H9 (cell line): ENCODE measurements around the gene KIF24. TPM values are rescaled to one million over a fixed set of nuclear protein-coding genes. Genes with fewer than 3 reads are reported as not detected.

Source experiments
- DNase-seq: peaks from one replicate; pipeline ENCODE4 v3.0.0-alpha.2; 2017
- H2AFZ ChIP-seq: one replicate; pipeline ENCODE4 v1.6.1; 2013; ENCODE audit warnings: mild to moderate bottlenecking, low read length, control low read depth, moderate library complexity
- H2AK5ac ChIP-seq: 2 replicates; pipeline ENCODE4 v1.6.1; 2013; ENCODE audit warnings: low read length, control low read depth, mixed read lengths; ENCODE audit not compliant: insufficient read length
- H2BK120ac ChIP-seq: one replicate; pipeline ENCODE4 v1.6.1; 2013; ENCODE audit warnings: low read depth, mild to moderate bottlenecking, low read length, control low read depth, inconsistent platforms; ENCODE audit not compliant: poor library complexity, severe bottlenecking
- H2BK12ac ChIP-seq: 2 replicates; pipeline ENCODE4 v1.6.1; 2013; ENCODE audit warnings: low read length, control low read depth, mixed read lengths, low read depth; ENCODE audit not compliant: insufficient read length
- H2BK15ac ChIP-seq: 2 replicates; pipeline ENCODE4 v1.6.1; 2013; ENCODE audit warnings: low read depth, low read length, control low read depth
- H2BK20ac ChIP-seq: one replicate; pipeline ENCODE4 v1.6.1; 2013; ENCODE audit warnings: low read depth, mild to moderate bottlenecking, low read length, control low read depth, inconsistent platforms; ENCODE audit not compliant: poor library complexity, severe bottlenecking
- H2BK5ac ChIP-seq: 2 replicates; pipeline ENCODE4 v1.6.1; 2013; ENCODE audit warnings: low read length, control low read depth, mixed read lengths; ENCODE audit not compliant: insufficient read length
- H3K14ac ChIP-seq: 2 replicates; pipeline ENCODE4 v1.6.1; 2013; ENCODE audit warnings: low read length, control low read depth; ENCODE audit not compliant: insufficient read depth
- H3K18ac ChIP-seq: 2 replicates; pipeline ENCODE4 v1.6.1; 2013; ENCODE audit warnings: low read depth, mild to moderate bottlenecking, mixed read lengths, low read length, control low read depth; ENCODE audit not compliant: insufficient read length
- H3K23ac ChIP-seq: 2 replicates; pipeline ENCODE4 v1.6.1; 2013; ENCODE audit warnings: low read length, control low read depth, mixed read lengths, low read depth; ENCODE audit not compliant: insufficient read length
- H3K23me2 ChIP-seq: 2 replicates; pipeline ENCODE4 v1.6.1; 2013; ENCODE audit warnings: low read depth, mild to moderate bottlenecking, mixed read lengths, low read length, control low read depth; ENCODE audit not compliant: insufficient read length, poor library complexity, severe bottlenecking
- H3K27ac ChIP-seq: 2 replicates; pipeline ENCODE4 v1.5.1; 2013; ENCODE audit warnings: low read length, control low read depth, mixed read lengths, low read depth; ENCODE audit not compliant: insufficient read length
- H3K27me3 ChIP-seq: 2 replicates; pipeline ENCODE4 v1.6.1; 2013; ENCODE audit warnings: low read length, control low read depth, inconsistent platforms; ENCODE audit not compliant: insufficient read depth
- H3K4ac ChIP-seq: 2 replicates; pipeline ENCODE4 v1.6.1; 2013; ENCODE audit warnings: low read depth, mild to moderate bottlenecking, control low read depth, inconsistent platforms, low read length, moderate library complexity
- H3K4me1 ChIP-seq: 2 replicates; pipeline ENCODE4 v1.6.1; 2013; ENCODE audit warnings: low read length, control low read depth, inconsistent platforms; ENCODE audit not compliant: insufficient read depth
- H3K4me2 ChIP-seq: 2 replicates; pipeline ENCODE4 v1.6.1; 2013; ENCODE audit warnings: low read length, control low read depth, mixed read lengths; ENCODE audit not compliant: insufficient read length, insufficient read depth
- H3K56ac ChIP-seq: 2 replicates; pipeline ENCODE4 v1.6.1; 2013; ENCODE audit warnings: low read depth, mild to moderate bottlenecking, mixed read lengths, low read length, control low read depth; ENCODE audit not compliant: insufficient read length
- H3K79me1 ChIP-seq: 2 replicates; pipeline ENCODE4 v1.6.1; 2013; ENCODE audit warnings: low read depth, mild to moderate bottlenecking, moderate library complexity, low read length, control low read depth, inconsistent platforms; ENCODE audit not compliant: insufficient read depth, poor library complexity, severe bottlenecking
- H3K79me2 ChIP-seq: 2 replicates; pipeline ENCODE4 v1.6.1; 2013; ENCODE audit warnings: low read length, control low read depth, inconsistent platforms; ENCODE audit not compliant: insufficient read depth
- H3K9ac ChIP-seq: 2 replicates; pipeline ENCODE4 v1.6.1; 2013; ENCODE audit warnings: low read length, control low read depth, mixed read lengths; ENCODE audit not compliant: insufficient read length; ENCODE audit errors: extremely low read depth
- H3K9me3 ChIP-seq: one replicate; pipeline ENCODE4 v1.6.1; 2013; ENCODE audit warnings: low read depth, low read length, inconsistent platforms; ENCODE audit not compliant: control insufficient read depth
- H3T11ph ChIP-seq: one replicate; pipeline ENCODE4 v1.6.1; 2013; ENCODE audit warnings: mild to moderate bottlenecking, low read length, control low read depth, inconsistent platforms
- H4K20me1 ChIP-seq: one replicate; pipeline ENCODE4 v1.6.1; 2013; ENCODE audit not compliant: control insufficient read depth, insufficient read length, insufficient read depth
- H4K5ac ChIP-seq: 2 replicates; pipeline ENCODE4 v1.6.1; 2013; ENCODE audit warnings: low read depth, mild to moderate bottlenecking, mixed read lengths, low read length, control low read depth; ENCODE audit not compliant: insufficient read length
- H4K8ac ChIP-seq: replicated peaks from 2 replicates; pipeline ENCODE4 v1.6.1; 2013; ENCODE audit warnings: low read length, control low read depth, mixed read lengths, low read depth; ENCODE audit not compliant: insufficient read length
- H4K91ac ChIP-seq: 2 replicates; pipeline ENCODE4 v1.6.1; 2013; ENCODE audit warnings: low read depth, mild to moderate bottlenecking, moderate library complexity, mixed read lengths, low read length, control low read depth; ENCODE audit not compliant: insufficient read length
- H3K27ac Mint-ChIP-seq, 3 experiments: 2 replicates in 2 of 3; 3 replicates in 1 of 3; pipeline ENCODE4 v1.8.0; 2020 to 2021; ENCODE audit warnings: mixed read lengths in 3 of 3, mild to moderate bottlenecking in 1 of 3, moderate library complexity in 1 of 3
- H3K27me3 Mint-ChIP-seq: 2 replicates; pipeline ENCODE4 v1.8.0; 2021; ENCODE audit warnings: low read depth, mild to moderate bottlenecking, moderate library complexity, mixed read lengths
- H3K36me3 Mint-ChIP-seq, 3 experiments: 2 replicates in 2 of 3; 3 replicates in 1 of 3; pipeline ENCODE4 v1.8.0; 2020 to 2021; ENCODE audit warnings: low read depth in 3 of 3, mixed read lengths in 3 of 3; ENCODE audit not compliant: insufficient read depth in 1 of 3
- H3K4me1 Mint-ChIP-seq, 2 experiments: 2 replicates each; pipeline ENCODE4 v1.8.0; 2020; ENCODE audit warnings: mixed read lengths in 2 of 2
- H3K4me3 Mint-ChIP-seq, 2 experiments: 2 replicates in 1 of 2; 3 replicates in 1 of 2; pipeline ENCODE4 v1.8.0; 2020 to 2021; ENCODE audit warnings: mild to moderate bottlenecking in 2 of 2, mixed read lengths in 2 of 2, moderate library complexity in 1 of 2
- H3K9me3 Mint-ChIP-seq, 2 experiments: 2 replicates in 1 of 2; 3 replicates in 1 of 2; pipeline ENCODE4 v1.8.0; 2020; ENCODE audit warnings: mild to moderate bottlenecking in 2 of 2, mixed read lengths in 2 of 2, moderate library complexity in 1 of 2
- WGBS: extraction: QIAGEN DNeasy Blood & Tissue Kit; methylation state at CpG from one replicate; pipeline ENCODE4 v1.1.7; 2013; ENCODE audit warnings: missing lambda C conversion rate, low lambda C conversion rate, mixed read lengths; ENCODE audit not compliant: insufficient read length; ENCODE audit errors: extremely low coverage; 5-methylcytosine and 5-hydroxymethylcytosine counted together
- total RNA-seq: library from RNA; stranded (reverse); gene quantifications from 2 replicates; pipeline ENCODE4 v1.2.1, GENCODE V29; 2021
- TF ChIP-seq, protein P1 (sequence below): fragments of 200-600 bp; sonication (generic); conservative IDR thresholded peaks from 3 replicates; pipeline ENCODE4 v1.8.0; 2021; ENCODE audit warnings: antibody characterized with exemption, mild to moderate bottlenecking

Gene KIF24
- total RNA-seq, 1 experiment from 2014 or later, result 4.0 TPM

DNA sequence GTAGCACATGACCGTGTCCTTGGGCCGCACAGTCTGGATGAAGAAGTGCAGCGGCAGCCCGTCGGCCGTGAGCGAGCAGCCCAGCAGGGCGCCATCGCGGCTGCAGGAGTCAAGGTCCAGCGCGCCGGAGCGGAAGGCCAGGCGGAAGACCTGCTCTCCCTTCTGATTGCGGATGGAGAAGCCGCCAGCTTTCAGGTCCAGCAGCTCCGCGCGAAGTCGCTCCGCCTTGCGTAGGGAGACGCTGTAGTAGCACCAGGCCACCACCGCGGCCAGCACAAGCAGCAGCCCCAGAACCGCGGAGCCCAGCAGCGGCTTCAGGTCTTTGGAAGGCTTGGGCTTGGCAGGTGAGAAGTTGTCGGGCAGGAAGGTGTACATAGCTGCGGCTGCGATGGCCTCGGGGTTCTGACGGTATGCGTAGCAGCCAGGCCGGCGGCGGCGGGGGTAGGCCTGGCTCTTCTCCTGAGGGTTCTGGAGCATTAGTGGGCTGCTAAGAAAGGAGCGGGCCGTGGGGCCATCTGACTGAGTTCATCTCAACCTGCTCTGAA, 43.5 kb upstream of the KIF24 start:
- peak; percentile 62 for DNase-seq
- no CpG with 5 or more reads among the region's 41 CpGs for WGBS
- H3K9me3 Mint-ChIP-seq, result peaks cover 7 to 12% of the 10 kb centered on the region in 2 experiments; a peak in 4 of 5 replicates
- no peak overlapping the region for H2BK120ac ChIP-seq
- no peaks in the 10 kb centered on the region for H3K79me2 ChIP-seq
- no peak overlapping the region for H2BK5ac ChIP-seq
- no peak overlapping the region for H3K14ac ChIP-seq
- H3K79me1 ChIP-seq, result no peaks in the 10 kb centered on the region
- H3K4me1 ChIP-seq, result 0 out of 2 replicates have a peak, but pooled peaks cover 4% of the 10 kb centered on the region
- peaks cover 13% of the 10 kb centered on the region for H3K23me2 ChIP-seq
- no peak overlapping the region for H3K56ac ChIP-seq
- H3K18ac ChIP-seq, result no peak overlapping the region
- H3K9me3 ChIP-seq, result no peaks in the 10 kb centered on the region
- peaks cover 4% of the 10 kb centered on the region for H3K27me3 Mint-ChIP-seq
- H2BK12ac ChIP-seq, result no peak overlapping the region
- peaks cover 36 to 40% (median 38%) of the 10 kb centered on the region in 3 experiments for H3K36me3 Mint-ChIP-seq
- no peaks in the 10 kb centered on the region for H4K20me1 ChIP-seq
- no peak overlapping the region for H4K91ac ChIP-seq
- no peak overlapping the region for H2AFZ ChIP-seq
- no peak overlapping the region for H2BK15ac ChIP-seq
- H3K9ac ChIP-seq, result no peak overlapping the region
- H3K4me1 Mint-ChIP-seq, result peaks cover 16 to 24% of the 10 kb centered on the region in 2 experiments
- no peak overlapping the region for H3K4ac ChIP-seq
- no peak overlapping the region for H2AK5ac ChIP-seq
- no peak overlapping the region for H3K27ac ChIP-seq
- no peak overlapping the region for H3T11ph ChIP-seq
- H4K5ac ChIP-seq, result no peak overlapping the region
- H3K4me3 Mint-ChIP-seq, result no peak overlapping the region
- no peak overlapping the region for H3K4me2 ChIP-seq
- H3K23ac ChIP-seq, result no peak overlapping the region
- TF ChIP-seq, protein P1, sequence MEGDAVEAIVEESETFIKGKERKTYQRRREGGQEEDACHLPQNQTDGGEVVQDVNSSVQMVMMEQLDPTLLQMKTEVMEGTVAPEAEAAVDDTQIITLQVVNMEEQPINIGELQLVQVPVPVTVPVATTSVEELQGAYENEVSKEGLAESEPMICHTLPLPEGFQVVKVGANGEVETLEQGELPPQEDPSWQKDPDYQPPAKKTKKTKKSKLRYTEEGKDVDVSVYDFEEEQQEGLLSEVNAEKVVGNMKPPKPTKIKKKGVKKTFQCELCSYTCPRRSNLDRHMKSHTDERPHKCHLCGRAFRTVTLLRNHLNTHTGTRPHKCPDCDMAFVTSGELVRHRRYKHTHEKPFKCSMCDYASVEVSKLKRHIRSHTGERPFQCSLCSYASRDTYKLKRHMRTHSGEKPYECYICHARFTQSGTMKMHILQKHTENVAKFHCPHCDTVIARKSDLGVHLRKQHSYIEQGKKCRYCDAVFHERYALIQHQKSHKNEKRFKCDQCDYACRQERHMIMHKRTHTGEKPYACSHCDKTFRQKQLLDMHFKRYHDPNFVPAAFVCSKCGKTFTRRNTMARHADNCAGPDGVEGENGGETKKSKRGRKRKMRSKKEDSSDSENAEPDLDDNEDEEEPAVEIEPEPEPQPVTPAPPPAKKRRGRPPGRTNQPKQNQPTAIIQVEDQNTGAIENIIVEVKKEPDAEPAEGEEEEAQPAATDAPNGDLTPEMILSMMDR, result peak; percentile 29
- peak overlapping the region in 1 of 3 experiments; percentile 77; a peak in 1 of 7 replicates for H3K27ac Mint-ChIP-seq
- no peaks in the 10 kb centered on the region for H3K27me3 ChIP-seq
- no peak overlapping the region for H4K8ac ChIP-seq
- no peak overlapping the region for H2BK20ac ChIP-seq
